Inflammatory macrophage (primary cell): ENCODE results near the gene AHCYL2.
A peak's percentile ranks its signal among the peaks of the same experiment; 100 is the strongest.
"Not testable (repeated sequence)": the region's sequence is repeated elsewhere in the genome, so short reads cannot be mapped to it uniquely, and the experiment has no call there.

Source experiments
- DNase-seq, 2 donors: peaks; one replicate each; pipeline ENCODE4 v3.0.0-alpha.2; 2020 to 2022

Gene AHCYL2

DNA sequence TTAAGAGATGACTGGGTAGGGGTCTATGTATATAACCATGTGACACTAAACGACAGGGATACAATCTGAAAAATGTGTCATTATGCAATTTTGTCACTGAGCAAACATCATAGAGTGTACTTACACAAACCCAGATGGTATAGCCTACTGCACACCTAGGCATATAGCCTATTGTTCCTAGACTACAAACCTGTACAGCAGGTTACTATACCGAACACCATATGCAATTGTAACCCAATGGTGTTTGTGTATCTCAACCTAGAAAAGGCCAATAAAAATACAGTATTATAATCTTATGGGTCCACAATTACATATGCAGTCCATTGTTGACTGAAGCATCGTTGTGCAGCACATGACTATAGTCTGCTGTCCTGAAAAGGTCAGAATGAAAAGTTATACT is 232.3 kb downstream of the AHCYL2 start:
- no peak for DNase-seq

- DNase-seq, result no peak
Measured at GRCh38 chr7:129458171-129458570, 233.3 kb downstream of the AHCYL2 start.

- DNase-seq, result no peak
Measured at GRCh38 chr7:129461809-129462208, 237.0 kb downstream of the AHCYL2 start.

DNA sequence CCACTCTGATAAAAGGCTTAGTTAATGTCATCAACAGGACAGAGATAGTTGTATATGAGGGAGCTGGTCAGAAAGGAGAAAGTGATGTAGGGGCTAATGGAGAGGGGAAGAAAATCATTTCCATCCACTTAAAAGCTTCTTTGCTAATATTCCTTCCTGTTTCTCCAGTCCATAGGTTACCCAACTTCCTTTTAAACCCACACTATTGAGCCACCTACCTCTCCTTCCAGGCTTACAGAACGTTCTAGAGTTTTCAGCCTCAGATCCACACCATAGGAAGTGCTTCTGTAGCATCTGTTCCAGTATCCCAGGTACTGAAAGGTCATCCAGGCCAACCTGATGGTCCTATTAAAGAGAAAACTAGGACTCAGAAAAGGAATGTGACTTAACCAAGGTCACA is 237.6 kb downstream of the AHCYL2 start:
- DNase-seq, result peak; percentile 66 to 84

DNA sequence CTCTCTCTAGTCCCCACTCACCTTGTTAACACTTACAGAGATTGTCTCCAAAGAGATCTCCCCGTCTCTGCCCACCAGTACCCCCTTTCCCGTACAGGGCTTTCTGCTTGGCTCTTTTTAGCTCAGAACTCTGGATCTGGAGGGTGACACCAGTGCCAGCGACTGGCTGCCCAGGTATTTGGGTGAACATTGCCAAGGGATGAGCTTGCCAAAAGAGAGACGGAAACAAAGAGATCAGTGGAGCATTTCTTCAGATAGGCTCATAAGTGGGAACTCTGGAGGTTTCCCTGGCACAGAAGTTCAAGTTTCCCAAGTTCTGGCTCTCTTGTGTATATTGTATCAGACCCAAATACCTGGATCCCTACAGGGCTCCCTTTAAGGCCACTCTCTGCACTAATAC is 239.4 kb downstream of the AHCYL2 start:
- no peak for DNase-seq

DNA sequence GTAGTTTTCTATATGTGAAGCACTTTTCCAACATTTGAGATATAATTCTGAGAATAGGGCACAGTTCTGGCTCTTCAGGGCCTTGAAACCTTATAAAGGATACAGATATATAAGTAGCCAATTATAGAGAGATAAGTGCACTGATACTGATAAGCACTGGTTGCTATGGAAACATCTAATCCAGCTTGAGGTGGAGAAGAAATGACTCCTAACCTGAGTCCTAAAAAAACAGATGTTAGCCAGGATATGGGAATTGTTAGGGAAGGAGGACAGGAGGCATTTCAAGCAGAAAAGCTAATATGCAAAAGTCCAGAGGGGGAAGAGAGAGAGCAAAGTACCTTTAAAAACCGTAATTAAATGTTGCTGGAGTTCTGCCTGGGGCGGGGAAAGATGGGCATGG is 240.2 kb downstream of the AHCYL2 start:
- DNase-seq, result no peak

- DNase-seq, result no peak
Measured at GRCh38 chr7:129466796-129467195, 242.0 kb downstream of the AHCYL2 start.

GRCh38 chr7:129468087-129468486 is 243.3 kb downstream of the AHCYL2 start:
- DNase-seq, result no peak

DNA sequence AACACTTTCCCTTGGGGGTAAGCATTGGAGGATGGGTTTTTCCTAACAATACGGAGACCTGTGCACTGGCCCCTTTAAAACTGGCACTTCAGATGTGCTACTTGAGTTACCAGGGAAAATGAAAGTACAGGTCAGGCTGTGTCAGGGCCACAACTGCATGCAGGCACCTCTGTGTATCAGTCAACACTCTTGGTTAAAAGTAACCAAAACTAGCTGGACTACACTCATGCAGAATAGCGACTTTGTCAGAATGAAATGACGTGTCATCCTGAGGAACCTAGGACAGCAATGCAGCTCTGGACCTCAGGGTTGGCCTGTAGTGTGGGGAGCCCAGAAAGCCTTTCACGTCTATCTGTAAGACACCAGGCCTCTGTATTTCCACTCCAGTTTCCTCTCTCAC is 243.7 kb downstream of the AHCYL2 start:
- no peak for DNase-seq

DNA sequence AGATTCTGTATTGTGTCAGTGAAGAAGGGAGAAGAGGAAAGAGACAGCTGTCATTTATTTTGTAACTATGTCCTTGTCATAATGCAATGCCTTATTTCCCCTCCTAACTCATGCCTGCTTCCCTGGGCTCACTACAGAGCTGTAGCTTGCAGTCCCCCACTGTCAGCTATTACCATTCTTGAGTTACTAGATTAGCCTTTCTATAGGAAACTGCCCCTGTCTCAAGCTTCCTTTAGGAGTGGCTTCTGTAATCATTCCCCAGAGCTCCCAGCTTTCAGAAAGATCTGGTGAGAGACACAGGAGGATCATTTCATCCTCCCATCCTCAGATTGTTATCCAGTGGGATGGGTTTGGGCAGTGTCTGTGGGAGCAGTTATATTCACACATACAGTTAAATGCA is 245.1 kb downstream of the AHCYL2 start:
- DNase-seq, result no peak

GRCh38 chr7:129470411-129470810 is 245.6 kb downstream of the AHCYL2 start:
- no peak for DNase-seq

- no peak for DNase-seq
Measured at GRCh38 chr7:129471402-129471827, 246.6 kb downstream of the AHCYL2 start.

GRCh38 chr7:129475931-129476330 is 251.1 kb downstream of the AHCYL2 start:
- not testable (repeated sequence) for DNase-seq

- DNase-seq, result not testable (repeated sequence)
Measured at GRCh38 chr7:129476398-129476797, 251.6 kb downstream of the AHCYL2 start.
